ENCODE results near the gene PRSS35.

The PRSS35 gene

DNA sequence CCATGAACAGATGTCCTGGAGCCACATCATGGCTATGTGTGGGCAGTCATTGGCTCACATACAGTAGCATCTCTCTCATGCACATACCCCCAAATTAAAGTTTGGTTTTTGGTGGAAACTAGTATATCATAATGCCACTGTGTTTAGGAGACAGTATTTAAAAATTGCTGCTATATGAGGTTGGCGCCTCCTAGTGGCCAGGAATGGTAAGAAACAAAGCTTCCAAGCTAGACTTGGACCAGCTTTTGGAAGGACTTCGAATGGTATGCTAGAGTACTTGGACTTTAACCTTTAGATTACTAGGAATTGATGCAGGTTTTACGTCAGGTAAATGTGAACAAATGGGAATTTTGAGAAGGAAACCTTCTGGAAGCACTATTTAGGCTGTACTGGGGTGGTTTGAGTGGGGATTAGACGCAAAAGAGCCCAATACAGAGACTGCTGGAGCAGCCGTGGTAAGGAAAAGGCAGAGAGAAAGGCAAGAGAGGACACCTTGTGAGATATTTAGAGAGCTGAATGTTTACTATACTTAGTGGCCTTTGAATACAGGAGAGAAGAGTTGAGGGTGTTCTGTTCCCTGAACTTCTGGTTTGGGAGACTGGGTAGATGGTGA, 23.8 kb downstream of the PRSS35 start:
- no peak for TF ChIP-seq RARB (CRISPR knock-in tag; IDR thresholded peaks at IDR 0.05)
- TF ChIP-seq ZNF8 (CRISPR knock-in tag; IDR thresholded peaks at IDR 0.05): no peak
- TF ChIP-seq, protein P1, sequence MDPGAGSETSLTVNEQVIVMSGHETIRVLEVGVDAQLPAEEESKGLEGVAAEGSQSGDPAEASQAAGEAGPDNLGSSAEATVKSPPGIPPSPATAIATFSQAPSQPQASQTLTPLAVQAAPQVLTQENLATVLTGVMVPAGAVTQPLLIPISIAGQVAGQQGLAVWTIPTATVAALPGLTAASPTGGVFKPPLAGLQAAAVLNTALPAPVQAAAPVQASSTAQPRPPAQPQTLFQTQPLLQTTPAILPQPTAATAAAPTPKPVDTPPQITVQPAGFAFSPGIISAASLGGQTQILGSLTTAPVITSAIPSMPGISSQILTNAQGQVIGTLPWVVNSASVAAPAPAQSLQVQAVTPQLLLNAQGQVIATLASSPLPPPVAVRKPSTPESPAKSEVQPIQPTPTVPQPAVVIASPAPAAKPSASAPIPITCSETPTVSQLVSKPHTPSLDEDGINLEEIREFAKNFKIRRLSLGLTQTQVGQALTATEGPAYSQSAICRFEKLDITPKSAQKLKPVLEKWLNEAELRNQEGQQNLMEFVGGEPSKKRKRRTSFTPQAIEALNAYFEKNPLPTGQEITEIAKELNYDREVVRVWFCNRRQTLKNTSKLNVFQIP (CRISPR knock-in tag; IDR thresholded peaks at IDR 0.05; ENCODE audit: borderline replicate concordance, low read depth): no peak
- TF ChIP-seq BACH2 (CRISPR knock-in tag; IDR thresholded peaks at IDR 0.05; ENCODE audit: borderline replicate concordance): no peak
- no peak for TF ChIP-seq ZC3H10 (CRISPR knock-in tag; IDR thresholded peaks at IDR 0.05)
- TF ChIP-seq, protein P2, sequence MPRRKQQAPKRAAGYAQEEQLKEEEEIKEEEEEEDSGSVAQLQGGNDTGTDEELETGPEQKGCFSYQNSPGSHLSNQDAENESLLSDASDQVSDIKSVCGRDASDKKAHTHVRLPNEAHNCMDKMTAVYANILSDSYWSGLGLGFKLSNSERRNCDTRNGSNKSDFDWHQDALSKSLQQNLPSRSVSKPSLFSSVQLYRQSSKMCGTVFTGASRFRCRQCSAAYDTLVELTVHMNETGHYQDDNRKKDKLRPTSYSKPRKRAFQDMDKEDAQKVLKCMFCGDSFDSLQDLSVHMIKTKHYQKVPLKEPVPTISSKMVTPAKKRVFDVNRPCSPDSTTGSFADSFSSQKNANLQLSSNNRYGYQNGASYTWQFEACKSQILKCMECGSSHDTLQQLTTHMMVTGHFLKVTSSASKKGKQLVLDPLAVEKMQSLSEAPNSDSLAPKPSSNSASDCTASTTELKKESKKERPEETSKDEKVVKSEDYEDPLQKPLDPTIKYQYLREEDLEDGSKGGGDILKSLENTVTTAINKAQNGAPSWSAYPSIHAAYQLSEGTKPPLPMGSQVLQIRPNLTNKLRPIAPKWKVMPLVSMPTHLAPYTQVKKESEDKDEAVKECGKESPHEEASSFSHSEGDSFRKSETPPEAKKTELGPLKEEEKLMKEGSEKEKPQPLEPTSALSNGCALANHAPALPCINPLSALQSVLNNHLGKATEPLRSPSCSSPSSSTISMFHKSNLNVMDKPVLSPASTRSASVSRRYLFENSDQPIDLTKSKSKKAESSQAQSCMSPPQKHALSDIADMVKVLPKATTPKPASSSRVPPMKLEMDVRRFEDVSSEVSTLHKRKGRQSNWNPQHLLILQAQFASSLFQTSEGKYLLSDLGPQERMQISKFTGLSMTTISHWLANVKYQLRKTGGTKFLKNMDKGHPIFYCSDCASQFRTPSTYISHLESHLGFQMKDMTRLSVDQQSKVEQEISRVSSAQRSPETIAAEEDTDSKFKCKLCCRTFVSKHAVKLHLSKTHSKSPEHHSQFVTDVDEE (CRISPR knock-in tag; IDR thresholded peaks at IDR 0.05): no peak
- no peak for TF ChIP-seq TOX (CRISPR knock-in tag; IDR thresholded peaks at IDR 0.05; ENCODE audit: borderline replicate concordance)
- TF ChIP-seq, protein P3, sequence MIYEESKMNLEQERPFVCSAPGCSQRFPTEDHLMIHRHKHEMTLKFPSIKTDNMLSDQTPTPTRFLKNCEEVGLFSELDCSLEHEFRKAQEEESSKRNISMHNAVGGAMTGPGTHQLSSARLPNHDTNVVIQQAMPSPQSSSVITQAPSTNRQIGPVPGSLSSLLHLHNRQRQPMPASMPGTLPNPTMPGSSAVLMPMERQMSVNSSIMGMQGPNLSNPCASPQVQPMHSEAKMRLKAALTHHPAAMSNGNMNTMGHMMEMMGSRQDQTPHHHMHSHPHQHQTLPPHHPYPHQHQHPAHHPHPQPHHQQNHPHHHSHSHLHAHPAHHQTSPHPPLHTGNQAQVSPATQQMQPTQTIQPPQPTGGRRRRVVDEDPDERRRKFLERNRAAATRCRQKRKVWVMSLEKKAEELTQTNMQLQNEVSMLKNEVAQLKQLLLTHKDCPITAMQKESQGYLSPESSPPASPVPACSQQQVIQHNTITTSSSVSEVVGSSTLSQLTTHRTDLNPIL (CRISPR knock-in tag; IDR thresholded peaks at IDR 0.05; ENCODE audit: low read depth): no peak
- no peak for TF ChIP-seq CSDC2 (CRISPR knock-in tag; IDR thresholded peaks at IDR 0.05)
- no peak for TF ChIP-seq SNAI2 (CRISPR knock-in tag; IDR thresholded peaks at IDR 0.05)
- no peak for TF ChIP-seq ISL1 (CRISPR knock-in tag; IDR thresholded peaks at IDR 0.05)
- peak; percentile 83 for ATAC-seq

DNA sequence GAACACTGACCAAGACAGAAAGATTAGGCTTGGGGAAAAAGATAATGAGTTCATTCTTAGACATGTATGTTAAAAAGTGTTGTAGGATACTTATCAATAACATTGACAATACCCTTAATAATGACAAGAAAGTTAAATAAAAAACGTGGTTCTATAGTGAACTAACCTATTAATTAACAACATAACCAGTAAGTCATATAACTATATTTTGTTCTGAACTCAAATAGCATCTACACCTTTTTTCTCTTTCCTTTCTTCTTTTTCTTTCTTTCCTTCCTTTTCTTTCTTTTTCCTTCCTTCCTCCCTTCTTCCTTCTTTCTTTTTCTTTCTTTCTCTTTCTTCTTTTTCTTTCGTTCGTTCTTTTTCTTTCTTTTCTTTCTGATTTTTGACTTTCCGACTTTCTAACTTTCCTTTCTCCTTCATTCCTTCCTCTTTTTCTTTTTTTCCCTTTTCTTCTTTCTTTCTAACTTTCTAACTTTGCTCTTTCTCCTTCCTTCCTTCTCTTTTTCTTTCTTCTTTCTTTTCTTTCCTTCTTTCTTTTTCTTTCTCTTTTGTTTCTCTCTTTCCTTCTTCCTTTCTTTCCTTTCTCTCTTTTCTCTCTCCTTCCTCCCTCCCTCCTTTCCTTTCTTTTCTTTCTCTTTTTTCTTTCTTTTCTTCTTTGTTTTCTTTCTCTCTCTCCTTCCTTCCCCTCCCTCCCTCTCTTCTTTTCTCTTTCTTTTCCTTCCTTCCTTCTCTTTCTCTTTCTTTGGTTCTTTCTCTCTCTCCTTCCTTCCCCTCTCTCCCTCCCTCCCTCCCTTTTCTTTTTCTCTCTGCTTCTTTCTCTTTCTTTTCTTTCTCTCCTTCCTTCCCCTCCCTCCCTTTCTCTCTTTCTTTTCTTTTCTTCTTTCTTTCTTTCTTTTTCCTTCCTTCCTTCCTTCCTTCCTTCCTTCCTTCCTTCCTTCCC, 24.6 kb downstream of the PRSS35 start:
- no peak for ATAC-seq

More for the DNA sequence above, 24.6 kb downstream of the PRSS35 start:
- TF ChIP-seq RARB (CRISPR knock-in tag; IDR thresholded peaks at IDR 0.05) (no peak), ESRRG (CRISPR knock-in tag; IDR thresholded peaks at IDR 0.05) (no peak), ZFP3 (CRISPR knock-in tag; IDR thresholded peaks at IDR 0.05) (no peak), PPARA (CRISPR knock-in tag; IDR thresholded peaks at IDR 0.05; ENCODE audit: borderline replicate concordance) (no peak), ZC3H10 (CRISPR knock-in tag; IDR thresholded peaks at IDR 0.05) (no peak), ZFP30 (CRISPR knock-in tag; IDR thresholded peaks at IDR 0.05) (no peak), OSR1 (CRISPR knock-in tag; IDR thresholded peaks at IDR 0.05) (no peak), ARNTL (CRISPR knock-in tag; IDR thresholded peaks at IDR 0.05; ENCODE audit: borderline replicate concordance, low read depth) (no peak), ZNF8 (CRISPR knock-in tag; IDR thresholded peaks at IDR 0.05) (no peak), TOX (CRISPR knock-in tag; IDR thresholded peaks at IDR 0.05; ENCODE audit: borderline replicate concordance) (no peak)
- TF ChIP-seq, protein P1 (CRISPR knock-in tag; IDR thresholded peaks at IDR 0.05; ENCODE audit: borderline replicate concordance, low read depth): no peak
- TF ChIP-seq, protein P4, sequence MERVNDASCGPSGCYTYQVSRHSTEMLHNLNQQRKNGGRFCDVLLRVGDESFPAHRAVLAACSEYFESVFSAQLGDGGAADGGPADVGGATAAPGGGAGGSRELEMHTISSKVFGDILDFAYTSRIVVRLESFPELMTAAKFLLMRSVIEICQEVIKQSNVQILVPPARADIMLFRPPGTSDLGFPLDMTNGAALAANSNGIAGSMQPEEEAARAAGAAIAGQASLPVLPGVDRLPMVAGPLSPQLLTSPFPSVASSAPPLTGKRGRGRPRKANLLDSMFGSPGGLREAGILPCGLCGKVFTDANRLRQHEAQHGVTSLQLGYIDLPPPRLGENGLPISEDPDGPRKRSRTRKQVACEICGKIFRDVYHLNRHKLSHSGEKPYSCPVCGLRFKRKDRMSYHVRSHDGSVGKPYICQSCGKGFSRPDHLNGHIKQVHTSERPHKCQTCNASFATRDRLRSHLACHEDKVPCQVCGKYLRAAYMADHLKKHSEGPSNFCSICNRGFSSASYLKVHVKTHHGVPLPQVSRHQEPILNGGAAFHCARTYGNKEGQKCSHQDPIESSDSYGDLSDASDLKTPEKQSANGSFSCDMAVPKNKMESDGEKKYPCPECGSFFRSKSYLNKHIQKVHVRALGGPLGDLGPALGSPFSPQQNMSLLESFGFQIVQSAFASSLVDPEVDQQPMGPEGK (CRISPR knock-in tag; IDR thresholded peaks at IDR 0.05; ENCODE audit: borderline replicate concordance): no peak
- TF ChIP-seq, protein P5, sequence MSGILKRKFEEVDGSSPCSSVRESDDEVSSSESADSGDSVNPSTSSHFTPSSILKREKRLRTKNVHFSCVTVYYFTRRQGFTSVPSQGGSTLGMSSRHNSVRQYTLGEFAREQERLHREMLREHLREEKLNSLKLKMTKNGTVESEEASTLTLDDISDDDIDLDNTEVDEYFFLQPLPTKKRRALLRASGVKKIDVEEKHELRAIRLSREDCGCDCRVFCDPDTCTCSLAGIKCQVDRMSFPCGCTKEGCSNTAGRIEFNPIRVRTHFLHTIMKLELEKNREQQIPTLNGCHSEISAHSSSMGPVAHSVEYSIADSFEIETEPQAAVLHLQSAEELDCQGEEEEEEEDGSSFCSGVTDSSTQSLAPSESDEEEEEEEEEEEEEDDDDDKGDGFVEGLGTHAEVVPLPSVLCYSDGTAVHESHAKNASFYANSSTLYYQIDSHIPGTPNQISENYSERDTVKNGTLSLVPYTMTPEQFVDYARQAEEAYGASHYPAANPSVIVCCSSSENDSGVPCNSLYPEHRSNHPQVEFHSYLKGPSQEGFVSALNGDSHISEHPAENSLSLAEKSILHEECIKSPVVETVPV (CRISPR knock-in tag; IDR thresholded peaks at IDR 0.05): no peak
